GM23338 (cell line): ENCODE data around the gene IGFBP6.

Experiments used
- CREB1 ChIP-seq: fragments of 250-450 bp; sonication (Bioruptor Pico); IDR thresholded peaks from 2 replicates; pipeline ENCODE4 v1.5.0; 2020; ENCODE audit warnings: low read depth, mild to moderate bottlenecking, moderate library complexity
- EZH2 ChIP-seq: fragments of 200-600 bp; sonication (generic); IDR thresholded peaks from one replicate; pipeline ENCODE4 v1.8.0; 2017; ENCODE audit warnings: antibody characterized with exemption, mild to moderate bottlenecking, low read depth; ENCODE audit not compliant: unreplicated experiment
- EZH2phosphoT487 ChIP-seq: fragments of 200-600 bp; sonication (generic); IDR thresholded peaks from one replicate; pipeline ENCODE4 v1.8.1; 2018; ENCODE audit warnings: antibody characterized with exemption; ENCODE audit not compliant: unreplicated experiment
- POLR2AphosphoS5 ChIP-seq: IDR thresholded peaks from 2 replicates; pipeline ENCODE4 v1.6.1; 2016; ENCODE audit warnings: antibody characterized with exemption, low read depth
- TF ChIP-seq, protein P1 (sequence below): IDR thresholded peaks from one replicate; pipeline ENCODE4 v1.6.1; 2018; ENCODE audit warnings: antibody characterized with exemption; ENCODE audit not compliant: unreplicated experiment
- TF ChIP-seq, protein P2 (sequence below), 2 experiments: fragments of 200-600 bp in 1 of 2; sonication (generic) in 1 of 2; conservative IDR thresholded peaks; 2 replicates each; pipeline versions ENCODE4 v1.5.1 to v1.6.1; 2016 to 2017; ENCODE audit warnings: antibody characterized with exemption in 2 of 2, low read depth in 2 of 2, mild to moderate bottlenecking in 2 of 2, moderate library complexity in 1 of 2

DNA sequence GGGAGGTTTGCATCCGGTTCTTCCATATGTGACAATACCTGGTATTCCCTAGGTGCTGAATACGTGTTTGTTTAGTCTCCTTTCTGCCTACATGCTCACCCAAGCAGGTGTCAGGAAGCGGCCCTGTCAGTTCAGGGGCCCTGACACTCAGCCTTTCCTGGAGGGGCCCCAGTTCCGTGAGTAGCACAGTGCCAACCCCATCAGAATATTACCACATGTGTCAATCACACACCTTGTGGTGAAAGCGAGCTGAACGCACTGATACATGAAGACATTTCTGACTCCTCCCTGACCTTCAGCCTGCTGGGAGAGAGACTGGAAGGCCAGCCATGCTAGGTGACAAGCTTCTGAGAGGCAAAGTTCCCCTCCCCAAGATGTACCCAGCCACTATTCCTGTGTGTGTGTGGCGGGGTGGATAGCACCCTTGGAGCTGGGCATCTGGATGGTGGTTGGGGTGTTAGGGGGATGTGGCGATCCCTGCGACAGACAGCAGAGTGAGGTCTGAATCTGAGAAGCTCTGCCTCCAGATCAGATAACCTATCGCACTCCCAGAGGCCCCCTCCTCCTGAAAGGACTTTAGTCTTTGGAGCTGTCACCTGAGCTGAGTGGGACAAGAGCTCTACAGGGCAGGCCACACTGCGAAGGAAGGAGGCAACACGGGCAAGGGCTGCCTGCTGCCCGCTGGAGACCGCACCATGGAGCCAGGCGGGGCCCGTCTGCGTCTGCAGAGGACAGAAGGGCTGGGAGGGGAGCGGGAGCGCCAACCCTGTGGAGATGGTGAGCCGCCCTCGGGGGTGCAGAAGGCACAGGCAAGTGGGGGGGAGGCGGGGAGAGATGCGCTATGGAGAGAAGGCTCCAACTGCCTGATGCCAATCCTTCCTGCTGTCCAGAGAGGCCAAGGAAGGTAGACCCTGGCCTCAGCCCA is 5.7 kb downstream of the IGFBP6 start, which contains the start of gene SOAT2:
- no peak for TF ChIP-seq EZH2
- TF ChIP-seq, protein P1, sequence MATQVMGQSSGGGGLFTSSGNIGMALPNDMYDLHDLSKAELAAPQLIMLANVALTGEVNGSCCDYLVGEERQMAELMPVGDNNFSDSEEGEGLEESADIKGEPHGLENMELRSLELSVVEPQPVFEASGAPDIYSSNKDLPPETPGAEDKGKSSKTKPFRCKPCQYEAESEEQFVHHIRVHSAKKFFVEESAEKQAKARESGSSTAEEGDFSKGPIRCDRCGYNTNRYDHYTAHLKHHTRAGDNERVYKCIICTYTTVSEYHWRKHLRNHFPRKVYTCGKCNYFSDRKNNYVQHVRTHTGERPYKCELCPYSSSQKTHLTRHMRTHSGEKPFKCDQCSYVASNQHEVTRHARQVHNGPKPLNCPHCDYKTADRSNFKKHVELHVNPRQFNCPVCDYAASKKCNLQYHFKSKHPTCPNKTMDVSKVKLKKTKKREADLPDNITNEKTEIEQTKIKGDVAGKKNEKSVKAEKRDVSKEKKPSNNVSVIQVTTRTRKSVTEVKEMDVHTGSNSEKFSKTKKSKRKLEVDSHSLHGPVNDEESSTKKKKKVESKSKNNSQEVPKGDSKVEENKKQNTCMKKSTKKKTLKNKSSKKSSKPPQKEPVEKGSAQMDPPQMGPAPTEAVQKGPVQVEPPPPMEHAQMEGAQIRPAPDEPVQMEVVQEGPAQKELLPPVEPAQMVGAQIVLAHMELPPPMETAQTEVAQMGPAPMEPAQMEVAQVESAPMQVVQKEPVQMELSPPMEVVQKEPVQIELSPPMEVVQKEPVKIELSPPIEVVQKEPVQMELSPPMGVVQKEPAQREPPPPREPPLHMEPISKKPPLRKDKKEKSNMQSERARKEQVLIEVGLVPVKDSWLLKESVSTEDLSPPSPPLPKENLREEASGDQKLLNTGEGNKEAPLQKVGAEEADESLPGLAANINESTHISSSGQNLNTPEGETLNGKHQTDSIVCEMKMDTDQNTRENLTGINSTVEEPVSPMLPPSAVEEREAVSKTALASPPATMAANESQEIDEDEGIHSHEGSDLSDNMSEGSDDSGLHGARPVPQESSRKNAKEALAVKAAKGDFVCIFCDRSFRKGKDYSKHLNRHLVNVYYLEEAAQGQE = no peak
- TF ChIP-seq, protein P2, sequence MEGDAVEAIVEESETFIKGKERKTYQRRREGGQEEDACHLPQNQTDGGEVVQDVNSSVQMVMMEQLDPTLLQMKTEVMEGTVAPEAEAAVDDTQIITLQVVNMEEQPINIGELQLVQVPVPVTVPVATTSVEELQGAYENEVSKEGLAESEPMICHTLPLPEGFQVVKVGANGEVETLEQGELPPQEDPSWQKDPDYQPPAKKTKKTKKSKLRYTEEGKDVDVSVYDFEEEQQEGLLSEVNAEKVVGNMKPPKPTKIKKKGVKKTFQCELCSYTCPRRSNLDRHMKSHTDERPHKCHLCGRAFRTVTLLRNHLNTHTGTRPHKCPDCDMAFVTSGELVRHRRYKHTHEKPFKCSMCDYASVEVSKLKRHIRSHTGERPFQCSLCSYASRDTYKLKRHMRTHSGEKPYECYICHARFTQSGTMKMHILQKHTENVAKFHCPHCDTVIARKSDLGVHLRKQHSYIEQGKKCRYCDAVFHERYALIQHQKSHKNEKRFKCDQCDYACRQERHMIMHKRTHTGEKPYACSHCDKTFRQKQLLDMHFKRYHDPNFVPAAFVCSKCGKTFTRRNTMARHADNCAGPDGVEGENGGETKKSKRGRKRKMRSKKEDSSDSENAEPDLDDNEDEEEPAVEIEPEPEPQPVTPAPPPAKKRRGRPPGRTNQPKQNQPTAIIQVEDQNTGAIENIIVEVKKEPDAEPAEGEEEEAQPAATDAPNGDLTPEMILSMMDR (conservative IDR thresholded peaks at IDR 0.05; ENCODE audit: low read depth in 2 of 2) = no peak
- no peak for TF ChIP-seq EZH2phosphoT487
- no peak for TF ChIP-seq CREB1 (CRISPR knock-in tag)
- no peak for TF ChIP-seq POLR2AphosphoS5
